GM18909 (cell line): ENCODE data around the gene TMC4.
"Not testable (repeated sequence)": the region's sequence is repeated elsewhere in the genome, so short reads cannot be mapped to it uniquely, and the experiment has no call there.

Experiments
- ATAC-seq: cut with Tn5 transposase; IDR thresholded peaks from one replicate; pipeline ENCODE4 v1.9.1; 2021; ENCODE audit warnings: mild to moderate bottlenecking; ENCODE audit not compliant: unreplicated experiment, poor library complexity

The TMC4 gene

DNA sequence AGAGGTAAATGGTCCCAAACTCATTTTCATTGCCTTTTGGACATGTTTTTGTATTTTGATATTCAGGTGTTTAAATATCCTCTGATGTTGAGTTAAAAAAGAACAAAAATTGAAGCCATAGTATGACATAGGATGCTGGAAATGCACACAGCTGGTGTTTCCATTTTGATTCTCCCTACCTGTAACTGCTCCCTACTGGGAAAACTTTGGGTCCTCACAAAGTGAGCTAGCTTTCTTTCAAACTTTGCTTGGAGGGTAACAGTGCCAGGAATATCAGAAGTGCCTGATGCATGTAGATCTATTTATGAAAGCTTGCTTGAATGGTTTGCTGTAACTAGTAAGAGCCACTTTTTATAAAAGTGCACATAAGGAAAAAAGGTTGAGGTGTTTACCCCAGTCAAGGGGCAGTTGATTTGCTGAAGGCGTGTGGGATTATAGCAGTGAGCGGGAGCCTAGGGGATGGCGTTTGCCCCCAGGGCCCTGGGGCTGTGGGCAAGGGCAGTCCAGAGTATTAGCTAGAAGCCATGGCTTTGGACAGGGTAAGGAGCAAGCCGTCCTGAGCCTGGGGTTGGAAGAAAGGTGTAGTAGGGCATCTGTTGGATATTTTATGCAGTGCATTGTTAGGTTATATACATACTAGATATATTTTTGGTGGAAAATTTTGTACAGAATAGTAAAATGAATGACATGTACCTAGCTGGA is 32.0 kb upstream of the TMC4 start:
- ATAC-seq = no peak

DNA sequence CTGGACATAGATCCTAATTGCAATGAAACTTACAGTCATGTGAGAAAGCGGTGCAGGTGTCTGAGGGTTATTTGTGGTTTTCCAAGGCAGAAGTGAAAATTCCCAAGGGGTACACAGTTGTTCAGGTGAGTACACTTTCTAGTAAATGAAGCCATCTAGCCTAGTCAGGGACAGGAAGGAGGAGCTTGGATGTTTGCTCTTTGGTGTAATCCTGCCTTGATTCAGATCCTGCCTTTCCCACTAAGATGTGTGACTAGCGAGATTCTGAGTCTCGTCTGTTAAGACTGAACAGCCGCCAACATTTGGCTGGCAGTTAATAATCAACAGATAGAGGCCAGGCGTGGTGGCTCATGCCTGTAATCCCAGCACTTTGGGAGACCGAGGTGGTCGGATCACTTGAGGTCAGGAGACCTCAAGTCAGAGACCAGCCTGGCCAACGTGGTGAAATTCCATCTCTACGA is 30.2 kb upstream of the TMC4 start:
- ATAC-seq = no peak

DNA sequence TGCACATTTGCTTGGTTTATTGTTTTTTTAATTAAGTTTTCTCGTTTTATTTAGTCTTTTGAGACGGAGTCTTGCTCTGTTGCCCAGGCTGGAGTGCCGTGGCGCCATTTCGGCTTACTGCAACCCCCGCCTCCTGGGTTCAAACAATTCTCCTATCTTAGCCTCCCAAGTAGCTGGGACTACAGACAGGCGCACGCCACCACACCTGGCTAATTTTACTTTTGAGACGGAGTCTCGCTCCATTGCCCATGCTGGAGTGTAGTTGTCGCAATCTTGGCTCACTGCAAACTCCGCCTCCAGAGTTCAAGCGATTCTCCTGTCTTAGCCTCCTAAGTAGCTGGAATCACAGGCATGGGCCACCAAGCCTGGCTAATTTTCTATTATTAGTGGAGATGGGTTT is 29.0 kb upstream of the TMC4 start:
- no peak for ATAC-seq

DNA sequence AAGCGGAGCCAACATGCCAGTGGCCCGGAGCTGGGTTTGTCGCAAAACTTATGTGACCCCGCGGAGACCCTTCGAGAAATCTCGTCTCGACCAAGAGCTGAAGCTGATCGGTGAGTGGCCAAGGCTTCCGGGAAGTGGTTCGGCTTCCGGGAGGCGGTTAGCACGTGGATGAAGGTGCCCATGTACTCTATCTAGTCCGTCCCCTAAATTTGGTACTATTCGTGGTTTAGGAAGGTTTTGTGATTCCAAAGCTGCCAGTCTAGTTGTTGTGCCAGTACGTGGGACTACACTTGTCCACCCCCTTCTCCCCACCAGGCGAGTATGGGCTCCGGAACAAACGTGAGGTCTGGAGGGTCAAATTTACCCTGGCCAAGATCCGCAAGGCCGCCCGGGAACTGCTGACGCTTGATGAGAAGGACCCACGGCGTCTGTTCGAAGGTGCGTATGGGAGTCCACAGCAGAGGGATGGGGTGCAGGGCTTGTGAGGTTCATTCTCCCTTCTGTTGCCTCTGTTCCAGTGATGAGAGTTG is 28.3 kb upstream of the TMC4 start:
- ATAC-seq = no peak

DNA sequence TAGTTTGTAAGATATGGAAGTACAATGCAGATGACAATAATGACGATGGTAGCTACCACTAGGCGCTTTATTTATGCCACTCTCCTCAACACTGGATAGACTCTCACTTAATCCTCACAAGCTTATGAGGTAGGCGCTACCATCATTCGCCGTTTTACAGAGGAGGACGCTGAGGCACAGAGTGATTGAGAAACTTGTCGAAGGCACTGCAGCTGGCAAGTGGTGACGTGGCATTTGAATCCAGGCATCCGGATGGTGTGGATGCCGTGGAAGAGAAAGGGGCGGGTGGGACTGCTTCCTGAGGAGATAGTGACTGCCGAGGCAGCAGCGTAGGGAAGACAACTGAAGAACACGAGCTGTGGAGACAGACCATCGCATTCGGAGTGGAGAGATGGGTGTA is 26.4 kb upstream of the TMC4 start:
- no peak for ATAC-seq

DNA sequence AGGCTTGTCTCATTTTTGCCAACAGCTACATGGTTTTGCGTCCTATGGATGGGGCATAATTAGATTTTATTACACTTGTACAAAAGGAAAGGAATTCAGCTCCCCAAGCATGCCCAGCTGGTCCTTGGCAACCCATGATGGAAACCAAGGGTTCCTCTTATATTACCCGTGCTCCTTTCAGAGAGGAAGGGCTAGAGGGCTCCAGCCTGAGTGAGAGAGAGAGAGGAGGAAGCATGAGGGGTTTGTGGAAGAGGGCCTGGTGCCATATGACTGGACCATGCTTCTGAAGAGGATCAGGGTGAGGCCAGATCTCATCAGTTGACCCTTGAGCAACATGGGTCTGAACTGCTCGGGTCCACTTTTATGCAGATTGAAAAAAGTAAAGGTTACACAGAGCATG is 24.2 kb upstream of the TMC4 start:
- ATAC-seq = no peak

DNA sequence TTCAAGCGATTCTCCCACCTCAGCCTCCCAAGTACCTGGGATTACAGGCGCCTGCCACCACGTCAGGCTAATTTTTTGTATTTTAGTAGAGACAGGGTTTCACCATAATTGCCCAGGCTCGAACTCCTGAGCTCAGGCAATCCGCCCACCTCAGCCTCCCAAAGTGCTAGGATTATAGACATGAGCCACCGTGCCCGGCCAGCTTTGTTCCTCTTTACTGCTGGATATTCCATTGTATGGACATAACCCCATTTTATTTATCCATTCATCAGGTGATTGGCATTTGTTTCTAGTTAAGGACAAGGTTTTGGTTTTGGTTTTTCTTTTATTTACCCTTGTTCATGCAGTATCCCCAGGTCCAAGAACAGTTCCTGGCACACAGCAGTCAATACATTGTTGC is 23.6 kb upstream of the TMC4 start:
- no peak for ATAC-seq

DNA sequence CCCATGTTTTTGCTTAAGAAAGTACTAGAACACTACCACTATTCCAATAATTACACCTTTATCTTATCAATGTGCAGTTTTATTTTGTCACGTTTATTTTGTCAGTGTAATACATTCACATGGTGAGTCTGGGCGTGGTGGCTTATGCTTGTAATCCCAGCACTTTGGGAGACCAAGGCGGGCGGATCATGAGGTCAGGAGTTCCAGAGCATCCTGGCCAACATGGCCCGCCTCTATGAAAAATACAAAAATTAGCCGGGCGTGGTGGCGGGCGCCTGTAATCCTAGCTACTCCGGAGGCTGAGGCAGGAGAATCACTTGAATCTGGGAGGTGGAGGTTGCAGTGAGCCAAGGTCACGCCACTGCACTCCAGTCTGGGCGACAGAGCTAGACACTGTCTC is 21.5 kb upstream of the TMC4 start:
- ATAC-seq = not testable (repeated sequence)

DNA sequence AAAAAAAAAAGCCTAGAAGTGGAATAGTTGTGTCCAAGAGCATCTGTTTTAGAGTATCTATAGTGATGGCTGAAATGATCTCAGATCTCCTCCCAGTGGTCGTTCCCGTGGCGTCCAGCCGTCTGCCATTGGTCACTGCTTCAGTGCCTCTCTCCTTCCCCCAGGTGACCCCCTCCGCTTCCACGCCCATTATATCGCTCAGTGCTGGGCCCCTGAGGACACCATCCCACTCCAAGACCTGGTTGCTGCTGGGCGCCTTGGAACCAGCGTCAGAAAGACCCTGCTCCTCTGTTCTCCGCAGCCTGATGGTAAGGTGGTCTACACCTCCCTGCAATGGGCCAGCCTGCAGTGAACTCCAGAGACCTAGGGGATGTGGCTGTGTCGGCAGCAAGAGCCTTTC is 20.1 kb upstream of the TMC4 start:
- no peak for ATAC-seq

DNA sequence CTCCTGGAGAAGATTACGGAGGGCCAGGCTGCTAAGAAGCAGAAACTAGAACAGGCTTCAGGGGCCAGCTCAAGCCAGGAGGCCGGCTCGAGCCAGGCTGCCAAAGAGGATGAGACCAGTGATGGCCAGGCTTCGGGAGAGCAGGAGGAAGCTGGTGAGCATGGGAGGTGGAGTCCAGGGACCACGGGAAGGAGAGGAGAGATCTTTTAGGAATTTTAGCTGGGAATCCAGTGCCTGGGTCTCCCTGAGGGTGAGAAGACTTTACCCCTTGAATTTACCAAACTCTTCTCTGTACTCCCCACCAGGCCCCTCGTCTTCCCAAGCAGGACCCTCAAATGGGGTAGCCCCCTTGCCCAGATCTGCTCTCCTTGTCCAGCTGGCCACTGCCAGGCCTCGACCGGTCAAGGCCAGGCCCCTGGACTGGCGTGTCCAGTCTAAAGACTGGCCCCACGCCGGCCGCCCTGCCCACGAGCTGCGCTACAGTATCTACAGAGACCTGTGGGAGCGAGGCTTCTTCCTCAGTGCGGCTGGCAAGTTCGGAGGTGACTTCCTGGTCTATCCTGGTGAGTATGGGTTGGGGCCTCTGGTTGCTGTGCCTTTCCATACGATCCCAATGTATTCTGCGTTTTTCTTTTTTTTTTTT is 19.0 kb upstream of the TMC4 start:
- ATAC-seq = no peak

DNA sequence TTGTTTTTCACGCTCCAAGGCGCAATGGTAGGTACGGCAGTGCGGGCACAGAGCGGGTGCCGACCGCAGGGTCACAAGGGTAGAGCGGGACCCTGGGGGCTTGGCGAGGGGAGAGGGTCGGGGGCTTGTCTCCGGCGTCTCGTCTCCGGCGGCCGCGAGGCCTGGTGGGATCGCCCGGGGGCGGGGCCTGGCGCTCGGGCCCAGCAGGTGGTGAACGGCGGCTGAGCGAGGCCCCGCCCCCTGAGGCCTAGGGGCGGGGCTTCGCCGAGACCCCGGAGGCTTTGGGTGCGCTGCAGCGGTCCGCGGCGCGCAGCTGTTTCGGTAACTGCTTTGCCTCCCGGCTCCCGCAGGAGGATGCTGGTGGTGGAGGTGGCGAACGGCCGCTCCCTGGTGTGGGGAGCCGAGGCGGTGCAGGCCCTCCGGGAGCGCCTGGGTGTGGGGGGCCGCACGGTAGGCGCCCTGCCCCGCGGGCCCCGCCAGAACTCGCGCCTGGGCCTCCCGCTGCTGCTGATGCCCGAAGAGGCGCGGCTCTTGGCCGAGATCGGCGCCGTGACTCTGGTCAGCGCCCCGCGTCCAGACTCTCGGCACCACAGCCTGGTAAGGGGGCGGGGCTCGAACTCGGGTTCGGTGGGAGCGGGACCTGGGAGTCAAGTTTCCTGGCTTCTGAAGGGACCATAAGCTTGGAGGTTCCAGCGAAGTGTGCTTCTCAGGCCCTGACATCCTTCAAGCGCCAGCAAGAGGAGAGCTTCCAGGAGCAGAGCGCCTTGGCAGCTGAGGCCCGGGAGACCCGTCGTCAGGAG is 18.3 kb upstream of the TMC4 start, which contains the start of gene TSEN34:
Gene TSEN34, plus strand, starts transcription at position 298 of the 800 bp plus-strand sequence. Its CDS starts 57 bp downstream, at position 355.
- peak; percentile 32 for ATAC-seq

DNA sequence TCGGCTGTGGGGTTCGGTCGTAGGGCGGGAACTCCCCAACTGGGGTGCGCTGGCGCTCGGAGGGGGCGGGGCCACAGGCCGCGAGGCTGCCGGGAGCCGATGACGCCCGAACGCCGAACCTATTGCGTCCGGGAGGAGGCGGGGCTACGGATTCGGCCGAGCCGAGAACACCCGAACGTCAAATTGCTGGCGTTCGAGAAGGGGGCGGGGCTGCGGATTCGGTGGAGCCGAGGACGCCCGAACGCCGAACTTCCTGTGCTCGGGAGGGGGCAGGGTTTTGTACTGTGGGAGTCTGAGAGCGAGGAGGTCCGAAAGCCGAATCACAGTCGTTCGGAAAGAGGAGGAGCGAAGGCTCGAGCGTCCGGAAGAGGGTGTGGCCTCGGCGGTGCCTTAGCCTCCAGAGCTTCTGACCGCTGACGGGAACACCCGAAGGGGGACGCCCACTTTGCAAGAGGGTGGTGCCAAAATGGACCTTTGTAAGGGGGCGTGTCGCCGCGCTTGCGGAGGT is 17.6 kb upstream of the TMC4 start:
- ATAC-seq = peak; percentile 53

DNA sequence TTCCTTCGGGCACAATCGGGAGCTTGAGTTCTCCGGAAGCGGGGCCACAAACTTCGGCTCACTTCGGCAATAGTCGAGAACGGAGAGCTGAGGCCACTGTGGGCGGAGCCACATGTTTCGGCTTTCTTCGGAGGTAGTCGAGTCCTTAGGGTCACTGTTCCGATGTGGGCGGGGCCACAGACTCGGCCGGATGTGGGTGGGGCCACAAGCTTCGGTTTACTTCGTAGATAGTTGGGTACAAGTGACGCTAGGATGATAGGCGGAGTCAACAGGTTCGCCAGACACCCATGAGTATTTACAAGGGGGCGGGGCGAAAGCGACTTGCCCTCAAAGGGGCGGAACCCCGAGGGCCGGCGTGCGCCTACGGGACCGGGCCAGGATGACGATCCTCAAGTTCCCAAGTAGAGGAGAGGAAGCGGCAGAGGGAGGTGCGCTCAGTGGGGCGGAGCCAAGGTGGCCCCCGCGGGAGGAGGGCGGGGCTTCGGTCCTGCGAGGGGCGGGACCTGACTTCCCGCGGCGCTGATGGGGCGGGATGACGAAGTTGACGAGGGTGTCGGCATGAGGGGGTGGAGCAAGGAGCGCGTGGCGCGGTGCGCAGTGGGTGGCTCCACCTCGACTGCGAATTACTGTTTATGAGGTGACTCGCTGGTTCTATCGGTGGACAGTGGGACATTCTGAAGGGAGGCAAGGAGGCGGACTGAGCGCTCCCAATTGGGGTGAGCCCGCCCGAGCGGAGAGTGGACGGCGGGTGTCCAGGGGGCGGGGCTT is 17.0 kb upstream of the TMC4 start:
- peak; percentile 52 for ATAC-seq

DNA sequence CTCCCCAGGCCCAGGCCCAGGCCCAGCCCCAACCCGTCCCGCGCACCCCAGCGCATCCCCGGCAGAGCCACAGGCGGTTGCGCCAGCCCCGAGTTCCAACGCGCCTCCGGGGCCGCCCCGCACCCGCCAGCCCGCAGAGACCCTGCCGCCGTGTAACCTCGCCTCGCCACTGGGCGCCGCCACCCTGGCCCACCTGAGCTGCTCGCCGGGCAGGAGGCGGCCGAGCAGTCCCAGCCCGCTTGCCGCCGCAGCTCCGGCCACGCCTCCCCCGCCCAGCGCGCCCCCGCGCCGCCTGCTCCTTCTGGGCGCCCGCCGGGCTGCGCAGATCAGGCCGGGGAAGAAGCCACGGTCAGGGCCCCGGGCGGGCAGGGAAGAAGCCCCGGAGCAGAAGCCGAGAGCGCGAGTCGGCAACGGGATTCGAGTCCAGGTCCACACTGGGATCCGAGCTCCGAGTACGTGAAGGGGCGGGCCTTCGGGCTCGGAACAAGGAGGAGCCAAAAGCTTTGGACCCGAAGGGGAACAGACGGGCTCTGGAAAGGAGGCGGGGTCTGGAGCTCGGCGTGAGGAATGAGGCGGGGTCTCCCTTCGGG is 16.3 kb upstream of the TMC4 start, which contains the start of gene MBOAT7:
Gene MBOAT7, minus strand, starts transcription at position 436 of the 590 bp plus-strand sequence. CDS start 1,072 bp downstream, outside the sequence.
- ATAC-seq = peak; percentile 21

DNA sequence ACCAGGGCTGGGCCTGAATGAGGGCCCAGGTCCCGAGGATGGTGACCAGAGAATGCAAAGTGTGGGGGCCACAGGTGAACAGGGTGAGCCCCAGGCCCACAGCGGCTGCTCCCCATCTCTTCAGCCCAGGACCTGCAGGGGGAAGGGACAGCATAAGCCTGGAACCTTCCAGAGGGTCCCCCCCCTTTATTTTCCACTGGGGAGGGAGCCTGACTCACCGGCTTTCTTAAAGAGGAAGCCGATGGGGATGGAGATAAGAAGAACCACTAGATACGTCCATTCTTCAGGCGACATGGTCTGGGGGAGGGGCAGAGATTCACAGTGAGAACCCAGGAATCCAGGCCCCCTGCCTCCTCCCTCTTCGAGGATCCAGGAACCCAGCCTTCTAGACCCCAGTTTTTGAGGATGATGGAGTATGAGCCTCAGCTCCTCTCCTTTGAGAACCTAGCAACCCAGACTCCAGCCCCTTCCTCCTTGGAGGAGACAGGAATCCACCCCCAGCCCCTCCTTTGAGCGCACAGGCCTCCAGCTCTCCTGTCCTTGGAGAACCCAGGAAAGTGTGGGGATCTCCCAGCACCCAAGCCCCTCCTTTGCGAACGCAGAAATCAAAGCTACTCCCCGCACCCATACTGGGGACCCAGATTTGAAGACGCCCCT is 15.4 kb upstream of the TMC4 start:
- ATAC-seq = no peak

DNA sequence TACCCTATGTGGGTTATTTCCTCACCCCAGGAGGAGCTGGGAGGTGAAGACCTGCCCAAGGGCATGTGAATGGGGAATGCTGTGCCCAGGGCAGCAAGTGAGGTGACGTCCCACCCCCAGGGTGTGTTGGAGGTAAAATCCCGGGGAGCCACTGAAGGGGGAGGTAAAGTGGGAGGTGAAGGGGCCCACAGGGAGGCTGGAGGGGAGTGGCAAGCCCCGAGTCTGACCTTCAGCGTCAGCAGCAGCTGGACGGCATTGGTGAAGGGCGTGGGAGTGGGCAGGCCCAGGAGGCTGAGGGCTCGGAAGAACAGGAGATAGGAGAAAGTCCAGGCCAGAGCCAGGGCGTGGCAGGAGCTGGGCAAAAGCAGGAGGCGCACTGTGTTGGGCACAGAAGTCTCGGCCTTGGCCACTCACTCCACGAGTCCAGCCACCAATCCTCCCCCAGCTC is 14.0 kb upstream of the TMC4 start:
- ATAC-seq = no peak

DNA sequence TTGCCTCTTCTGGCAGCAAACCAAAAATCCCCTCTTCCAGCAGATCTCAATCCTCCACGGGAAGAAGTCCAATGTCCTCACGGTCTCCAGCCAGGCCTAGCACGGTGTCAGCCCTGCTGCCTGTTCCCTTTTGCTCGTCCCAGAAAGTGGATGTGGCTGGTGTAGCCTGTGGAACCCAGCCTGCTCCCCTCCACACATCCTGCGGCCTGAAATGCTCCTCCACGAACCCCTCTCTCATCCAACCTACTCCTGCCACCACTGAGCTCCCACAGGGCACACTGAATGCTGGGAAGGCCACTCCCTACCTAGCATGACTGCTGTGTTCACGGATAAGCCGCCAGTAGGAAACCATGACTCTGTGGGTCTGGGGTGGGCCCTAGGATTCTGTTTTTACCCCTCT is 13.4 kb upstream of the TMC4 start:
- ATAC-seq = no peak

DNA sequence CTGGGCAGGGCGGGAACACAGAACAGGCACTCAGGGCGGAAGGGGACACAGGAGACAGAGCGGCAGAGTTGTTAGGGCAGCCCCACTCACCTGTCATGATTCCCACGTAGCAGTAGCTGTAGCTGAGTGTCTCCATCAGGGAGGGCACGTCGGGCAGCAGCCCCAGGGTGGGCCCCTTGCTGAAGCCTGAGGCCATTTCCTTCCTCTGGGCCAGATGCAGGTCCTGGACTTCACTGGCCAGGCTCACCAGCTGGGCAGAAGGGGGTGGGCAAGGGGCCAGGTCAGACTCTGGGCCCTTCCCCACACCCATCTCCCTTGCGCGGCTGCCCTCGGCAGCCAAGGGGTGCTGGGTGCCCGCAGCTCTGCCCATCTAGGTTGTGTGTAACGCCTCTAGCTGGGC is 10.5 kb upstream of the TMC4 start:
- ATAC-seq = no peak

DNA sequence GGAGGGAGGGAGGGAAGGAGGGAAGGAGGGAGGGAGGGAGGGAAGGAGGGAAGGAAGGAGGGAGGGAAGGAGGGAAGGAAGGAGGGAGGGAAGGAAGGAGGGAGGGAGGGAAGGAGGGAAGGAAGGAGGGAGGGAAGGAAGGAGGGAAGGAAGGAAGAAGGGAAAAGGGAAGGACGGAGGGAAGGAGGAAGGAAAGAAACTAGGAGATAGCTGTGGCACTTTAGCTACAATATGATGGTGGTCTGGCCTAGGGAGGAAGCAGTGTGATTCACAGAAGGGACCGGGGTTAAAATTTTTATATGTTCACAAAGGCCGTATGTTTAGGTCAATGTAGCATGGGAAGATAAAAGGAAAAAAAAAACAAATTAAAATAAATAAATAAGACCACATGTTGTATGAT is 8.9 kb upstream of the TMC4 start:
- not testable (repeated sequence) for ATAC-seq
